ENCODE measurements around the gene ROBO2.

- TF ChIP-seq CTCF (IDR thresholded peaks at IDR 0.05) = no peak
- TF ChIP-seq POLR2AphosphoS5 (IDR thresholded peaks at IDR 0.05; ENCODE audit: insufficient read depth in 1 of 2, low read depth in 1 of 2) = no peak
- no peak for TF ChIP-seq POLR2A (IDR thresholded peaks at IDR 0.05)
Observed at GRCh38 chr3:77460326-77460725, 420.4 kb downstream of the ROBO2 start.

Data from vagina (tissue), 2 donors.